ENCODE results near the gene ZFHX3. TPM values are rescaled to one million over a fixed set of nuclear protein-coding genes. Genes with fewer than 3 reads are reported as not detected.

ZFHX3 gene
- total RNA-seq, 1 experiment from 2014 or later = 1.5 TPM

GRCh38 chr16:73046202-73046848 is 1.6 kb downstream of the ZFHX3 start:
- no peak overlapping the region for H3K18ac ChIP-seq (ENCODE audit: insufficient read length, low read depth, low read length)
- no peak overlapping the region for H2BK15ac ChIP-seq (ENCODE audit: low read depth, low read length)
- Mint-ChIP-seq H3K4me3 (0 out of 5 replicates have a peak overlapping the region, but pooled peaks of 1 of the 2 experiments have one; percentile 19), H3K27ac (no peak overlapping the region), H3K36me3 (ENCODE audit: insufficient read depth in 1 of 3, low read depth in 3 of 3) (peaks cover 0 to 2% (median 0%) of the 10 kb centered on the region in 3 experiments; a peak in 2 of 7 replicates), H3K27me3 (ENCODE audit: low read depth) (peaks cover 63% of the 10 kb centered on the region), H3K4me1 (peaks cover 58 to 67% of the 10 kb centered on the region in 2 experiments), H3K9me3 (peaks cover 0 to 11% of the 10 kb centered on the region in 2 experiments; a peak in 2 of 5 replicates)
- no peak overlapping the region for H4K91ac ChIP-seq (ENCODE audit: insufficient read length, low read depth, low read length)
- H3K27ac ChIP-seq (ENCODE audit: insufficient read length, low read depth, low read length) = no peak overlapping the region
- no peak overlapping the region for H4K5ac ChIP-seq (ENCODE audit: insufficient read length, low read depth, low read length)
- TF ChIP-seq, protein P1, sequence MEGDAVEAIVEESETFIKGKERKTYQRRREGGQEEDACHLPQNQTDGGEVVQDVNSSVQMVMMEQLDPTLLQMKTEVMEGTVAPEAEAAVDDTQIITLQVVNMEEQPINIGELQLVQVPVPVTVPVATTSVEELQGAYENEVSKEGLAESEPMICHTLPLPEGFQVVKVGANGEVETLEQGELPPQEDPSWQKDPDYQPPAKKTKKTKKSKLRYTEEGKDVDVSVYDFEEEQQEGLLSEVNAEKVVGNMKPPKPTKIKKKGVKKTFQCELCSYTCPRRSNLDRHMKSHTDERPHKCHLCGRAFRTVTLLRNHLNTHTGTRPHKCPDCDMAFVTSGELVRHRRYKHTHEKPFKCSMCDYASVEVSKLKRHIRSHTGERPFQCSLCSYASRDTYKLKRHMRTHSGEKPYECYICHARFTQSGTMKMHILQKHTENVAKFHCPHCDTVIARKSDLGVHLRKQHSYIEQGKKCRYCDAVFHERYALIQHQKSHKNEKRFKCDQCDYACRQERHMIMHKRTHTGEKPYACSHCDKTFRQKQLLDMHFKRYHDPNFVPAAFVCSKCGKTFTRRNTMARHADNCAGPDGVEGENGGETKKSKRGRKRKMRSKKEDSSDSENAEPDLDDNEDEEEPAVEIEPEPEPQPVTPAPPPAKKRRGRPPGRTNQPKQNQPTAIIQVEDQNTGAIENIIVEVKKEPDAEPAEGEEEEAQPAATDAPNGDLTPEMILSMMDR (conservative IDR thresholded peaks at IDR 0.05) = no peak
- H4K20me1 ChIP-seq (ENCODE audit: control insufficient read depth, insufficient read depth, insufficient read length) = peaks cover 2% of the 10 kb centered on the region
- H3K9me3 ChIP-seq (ENCODE audit: control insufficient read depth, low read depth, low read length) = no peaks in the 10 kb centered on the region
- H2BK120ac ChIP-seq (ENCODE audit: low read depth, low read length, poor library complexity, severe bottlenecking) = no peak overlapping the region
- no peak overlapping the region for H2AFZ ChIP-seq (ENCODE audit: low read length)
- no peak overlapping the region for H4K8ac ChIP-seq (replicated peaks; ENCODE audit: insufficient read length, low read depth, low read length)
- peaks cover 82% of the 10 kb centered on the region for H3K27me3 ChIP-seq (ENCODE audit: insufficient read depth, low read length)
- no peak overlapping the region for H3K4me2 ChIP-seq (ENCODE audit: insufficient read depth, insufficient read length, low read length)
- H2BK20ac ChIP-seq (ENCODE audit: low read depth, low read length, poor library complexity, severe bottlenecking) = no peak overlapping the region
- H3K23ac ChIP-seq (ENCODE audit: insufficient read length, low read depth, low read length) = no peak overlapping the region
- H3K79me1 ChIP-seq (ENCODE audit: insufficient read depth, low read depth, low read length, poor library complexity, severe bottlenecking) = no peaks in the 10 kb centered on the region
- no peak overlapping the region for H2BK5ac ChIP-seq (ENCODE audit: insufficient read length, low read length)
- H2AK5ac ChIP-seq (ENCODE audit: insufficient read length, low read length) = no peak overlapping the region
- no peak overlapping the region for H3K56ac ChIP-seq (ENCODE audit: insufficient read length, low read depth, low read length)
- no peak overlapping the region for H3K9ac ChIP-seq (ENCODE audit: extremely low read depth, insufficient read length, low read length)
- H3K14ac ChIP-seq (ENCODE audit: insufficient read depth, low read length) = no peak overlapping the region
- peaks cover 7% of the 10 kb centered on the region for H3K23me2 ChIP-seq (ENCODE audit: insufficient read length, low read depth, low read length, poor library complexity, severe bottlenecking)
- no peaks in the 10 kb centered on the region for H3K79me2 ChIP-seq (ENCODE audit: insufficient read depth, low read length)
- WGBS (ENCODE audit: extremely low coverage, insufficient read length, low lambda C conversion rate) = no CpG with 5 or more reads among the region's 8 CpGs
- no peak overlapping the region for H3T11ph ChIP-seq (ENCODE audit: low read length)
- DNase-seq = no peak
- no peak overlapping the region for H2BK12ac ChIP-seq (ENCODE audit: insufficient read length, low read depth, low read length)
- H3K4ac ChIP-seq (ENCODE audit: low read depth, low read length) = no peak overlapping the region
- peaks cover 11% of the 10 kb centered on the region for H3K4me1 ChIP-seq (ENCODE audit: insufficient read depth, low read length)

All from H9 (cell line).